RWPE2 (cell line): Measurements from ENCODE around the gene MYOZ2.
A peak's percentile ranks its signal among the peaks of the same experiment; 100 is the strongest.

Experiments used
- ATAC-seq: fragments of 200-7000 bp; cut with Tn5 transposase; 3 replicates; pipeline ENCODE4 v1.9.1; 2021; ENCODE audit warnings: low read depth
- DNase-seq: peaks from one replicate; pipeline ENCODE4 v3.0.0-alpha.2; 2020; ENCODE audit warnings: low spot score
- H3K27ac ChIP-seq: fragments of 450-650 bp; 2 replicates; pipeline ENCODE4 v1.5.1; 2017; ENCODE audit warnings: mild to moderate bottlenecking; ENCODE audit not compliant: poor library complexity, severe bottlenecking
- H3K27me3 ChIP-seq: fragments of 250-450 bp; sonication (Bioruptor Pico); 2 replicates; pipeline ENCODE4 v1.5.1; 2021; ENCODE audit warnings: mild to moderate bottlenecking, moderate library complexity; ENCODE audit not compliant: insufficient read depth, poor library complexity, severe bottlenecking
- H3K36me3 ChIP-seq: fragments of 250-450 bp; sonication (Bioruptor Pico); 2 replicates; pipeline ENCODE4 v1.5.1; 2020; ENCODE audit warnings: low read depth, mild to moderate bottlenecking, moderate library complexity
- H3K4me1 ChIP-seq: fragments of 250-450 bp; sonication (Bioruptor Pico); 2 replicates; pipeline ENCODE4 v1.5.1; 2021; ENCODE audit warnings: mild to moderate bottlenecking, moderate library complexity; ENCODE audit not compliant: insufficient read depth, poor library complexity, severe bottlenecking
- H3K4me3 ChIP-seq: fragments of 250-450 bp; sonication (Bioruptor Pico); 2 replicates; pipeline ENCODE4 v1.5.1; 2021; ENCODE audit warnings: mild to moderate bottlenecking, moderate library complexity; ENCODE audit not compliant: severe bottlenecking
- H3K9me3 ChIP-seq: fragments of 250-450 bp; sonication (Bioruptor Pico); 2 replicates; pipeline ENCODE4 v1.5.1; 2021; ENCODE audit warnings: mild to moderate bottlenecking, moderate library complexity; ENCODE audit not compliant: severe bottlenecking
- TF ChIP-seq, protein P1 (sequence below): fragments of 450-650 bp; IDR thresholded peaks from one replicate; pipeline ENCODE4 v1.5.1; 2017; ENCODE audit warnings: mild to moderate bottlenecking, moderate library complexity; ENCODE audit not compliant: poor library complexity, severe bottlenecking

The MYOZ2 gene

DNA sequence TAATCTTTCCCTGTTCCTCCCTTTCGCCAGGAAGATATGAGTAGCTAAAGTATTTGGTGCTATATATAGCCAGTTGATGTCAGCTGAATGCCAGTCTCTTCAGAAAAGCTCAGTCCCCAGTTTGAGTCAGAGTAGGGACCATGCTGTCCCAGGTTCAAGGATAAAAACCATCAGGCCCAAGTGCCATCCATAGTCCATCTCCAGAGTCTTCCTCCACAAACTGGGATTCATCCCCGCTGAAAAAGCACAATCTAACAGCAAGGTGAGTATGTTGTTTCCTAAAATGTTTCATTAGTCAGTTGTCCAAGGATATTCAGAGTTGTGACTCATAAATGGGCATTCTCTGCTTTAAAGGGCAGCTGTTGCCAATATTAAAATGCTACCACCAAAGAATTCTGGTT, at the start of gene MYOZ2:
Gene MYOZ2, plus strand, starts transcription at position 112 of the 401 bp plus-strand sequence. CDS start 694 bp downstream, outside the sequence.
- H3K27me3 ChIP-seq = no peaks in the 10 kb centered on the region
- no peaks in the 10 kb centered on the region for H3K9me3 ChIP-seq
- DNase-seq (no peak), ATAC-seq (peak; percentile 44; the same call in 1 of the 3 replicates)
- TF ChIP-seq, protein P1, sequence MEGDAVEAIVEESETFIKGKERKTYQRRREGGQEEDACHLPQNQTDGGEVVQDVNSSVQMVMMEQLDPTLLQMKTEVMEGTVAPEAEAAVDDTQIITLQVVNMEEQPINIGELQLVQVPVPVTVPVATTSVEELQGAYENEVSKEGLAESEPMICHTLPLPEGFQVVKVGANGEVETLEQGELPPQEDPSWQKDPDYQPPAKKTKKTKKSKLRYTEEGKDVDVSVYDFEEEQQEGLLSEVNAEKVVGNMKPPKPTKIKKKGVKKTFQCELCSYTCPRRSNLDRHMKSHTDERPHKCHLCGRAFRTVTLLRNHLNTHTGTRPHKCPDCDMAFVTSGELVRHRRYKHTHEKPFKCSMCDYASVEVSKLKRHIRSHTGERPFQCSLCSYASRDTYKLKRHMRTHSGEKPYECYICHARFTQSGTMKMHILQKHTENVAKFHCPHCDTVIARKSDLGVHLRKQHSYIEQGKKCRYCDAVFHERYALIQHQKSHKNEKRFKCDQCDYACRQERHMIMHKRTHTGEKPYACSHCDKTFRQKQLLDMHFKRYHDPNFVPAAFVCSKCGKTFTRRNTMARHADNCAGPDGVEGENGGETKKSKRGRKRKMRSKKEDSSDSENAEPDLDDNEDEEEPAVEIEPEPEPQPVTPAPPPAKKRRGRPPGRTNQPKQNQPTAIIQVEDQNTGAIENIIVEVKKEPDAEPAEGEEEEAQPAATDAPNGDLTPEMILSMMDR = no peak
- H3K36me3 ChIP-seq = no peaks in the 10 kb centered on the region
- H3K4me1 ChIP-seq = peaks cover 7% of the 10 kb centered on the region
- H3K27ac ChIP-seq = no peak within 1 kb of the TSS
- H3K4me3 ChIP-seq = no peak within 1 kb of the TSS

DNA sequence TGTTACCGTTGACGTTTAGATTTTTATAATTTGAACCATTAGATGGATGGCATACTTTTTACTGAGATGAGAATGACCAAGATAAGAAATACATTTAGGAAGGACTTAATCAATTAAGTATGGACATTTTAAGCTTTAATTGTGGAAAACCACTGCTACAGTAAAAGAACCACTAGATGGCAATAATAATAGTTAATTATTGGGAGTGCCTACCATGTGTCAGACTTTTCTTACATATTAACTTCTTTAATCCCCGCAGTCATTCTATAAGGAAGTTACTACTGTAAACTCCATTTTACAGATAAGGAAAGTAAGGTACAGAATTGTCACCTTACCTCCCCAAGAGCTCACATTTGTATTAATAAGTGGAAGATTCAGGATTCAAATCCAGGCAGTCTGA, 48.5 kb upstream of the MYOZ2 start:
- Histone ChIP-seq H3K4me3 (no peak overlapping the region), H3K36me3 (no peaks in the 10 kb centered on the region), H3K27ac (no peak overlapping the region), H3K27me3 (no peaks in the 10 kb centered on the region), H3K4me1 (no peaks in the 10 kb centered on the region), H3K9me3 (no peaks in the 10 kb centered on the region)
- ATAC-seq (peak; percentile 48; the same call in 1 of the 3 replicates), DNase-seq (no peak)
- TF ChIP-seq, protein P1 = peak; percentile 55

DNA sequence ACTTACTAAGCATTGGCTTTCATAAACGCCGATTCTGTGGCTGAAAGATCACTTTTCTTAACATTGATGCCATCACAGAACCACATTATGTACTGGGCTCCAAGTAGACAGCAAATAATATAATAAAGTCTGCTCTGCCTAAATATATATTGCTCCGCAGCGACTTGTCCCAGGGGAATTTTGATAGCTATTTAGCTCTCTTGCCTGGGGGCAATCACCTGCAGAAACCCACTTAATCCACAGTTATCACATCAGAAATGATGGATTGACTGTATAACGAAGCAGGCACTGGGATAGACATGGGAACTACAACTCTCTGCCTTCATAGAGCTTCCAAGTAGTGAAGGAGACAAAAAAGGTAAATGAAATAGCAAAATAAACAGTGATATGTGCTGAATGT, 48.0 kb upstream of the MYOZ2 start:
- no peak overlapping the region for H3K27ac ChIP-seq
- ATAC-seq = 0 out of 3 replicates have a peak, but pooled peaks have one; percentile 17
- no peak for DNase-seq
- no peaks in the 10 kb centered on the region for H3K27me3 ChIP-seq
- TF ChIP-seq, protein P1 = no peak
- no peaks in the 10 kb centered on the region for H3K9me3 ChIP-seq
- no peaks in the 10 kb centered on the region for H3K36me3 ChIP-seq
- H3K4me3 ChIP-seq = no peak overlapping the region
- no peaks in the 10 kb centered on the region for H3K4me1 ChIP-seq

DNA sequence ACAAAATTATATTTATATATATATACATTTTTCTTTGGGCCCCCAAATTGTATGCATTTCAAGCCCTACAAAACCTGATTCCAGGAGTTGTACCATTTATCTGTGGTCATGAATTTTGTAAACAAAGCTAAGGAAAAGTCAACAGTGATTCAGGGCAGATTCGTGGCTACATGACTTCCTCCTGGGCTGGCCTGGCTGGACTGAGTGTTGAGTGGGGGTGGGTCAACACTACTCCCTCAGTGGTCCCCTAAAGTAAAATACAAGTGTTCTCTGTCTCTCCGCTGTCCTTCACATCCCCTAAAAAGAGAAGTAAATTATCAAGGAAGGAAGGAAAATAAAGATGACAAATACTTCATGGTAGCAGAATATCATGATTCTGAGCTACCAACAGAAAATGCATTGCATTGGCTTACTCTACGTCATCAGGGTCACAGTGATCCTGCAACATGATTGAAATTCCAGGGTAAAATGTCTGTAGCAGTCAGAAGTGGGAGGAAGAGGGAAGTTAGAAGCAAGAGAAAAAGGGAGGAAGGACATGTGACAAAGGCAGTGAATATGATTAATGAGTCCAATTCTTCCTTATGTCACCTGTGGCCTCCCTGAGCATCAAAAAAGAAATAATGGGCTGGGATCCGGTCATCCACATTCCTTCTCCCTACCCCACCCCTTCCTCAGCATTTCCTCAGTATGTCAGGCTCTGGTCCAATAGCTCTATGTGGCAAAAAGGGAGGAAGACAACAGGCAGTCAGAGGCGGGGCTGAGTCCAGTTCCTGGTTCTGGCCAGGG, 42.4 kb upstream of the MYOZ2 start:
- Histone ChIP-seq H3K27me3 (no peaks in the 10 kb centered on the region), H3K36me3 (no peaks in the 10 kb centered on the region), H3K27ac (no peak overlapping the region), H3K9me3 (no peaks in the 10 kb centered on the region), H3K4me1 (peaks cover 4% of the 10 kb centered on the region), H3K4me3 (no peak overlapping the region)
- TF ChIP-seq, protein P1 = no peak
- DNase-seq = no peak
- no peak for ATAC-seq
